Coronary artery (tissue), 2 donors: ENCODE results near the gene TGFBRAP1.

Source experiments
- DNase-seq: peaks from one replicate; pipeline ENCODE4 v3.0.0-alpha.2; 2017; ENCODE audit warnings: low spot score
- H3K27ac ChIP-seq, 2 donors: fragments of 200-600 bp; sonication (generic); one replicate each; pipeline ENCODE4 v1.5.1; 2016 to 2019
- H3K4me3 ChIP-seq: fragments of 200-600 bp; sonication (generic); 2 replicates; pipeline ENCODE4 v1.5.1; 2016; ENCODE audit warnings: mild to moderate bottlenecking, moderate library complexity
- CTCF ChIP-seq: fragments of 200-600 bp; sonication (generic); IDR thresholded peaks from one replicate; pipeline ENCODE4 v1.5.1; 2019; ENCODE audit warnings: antibody characterized with exemption

The TGFBRAP1 gene

GRCh38 chr2:105249891-105250290, 79.6 kb downstream of the TGFBRAP1 start:
- no peak for DNase-seq
- no peak for TF ChIP-seq CTCF
- Histone ChIP-seq H3K4me3 (no peak overlapping the region), H3K27ac (no peak overlapping the region)

GRCh38 chr2:105249181-105249580, 80.4 kb downstream of the TGFBRAP1 start:
- no peak for TF ChIP-seq CTCF

GRCh38 chr2:105248316-105249070, 81.0 kb downstream of the TGFBRAP1 start:
- Histone ChIP-seq H3K27ac (no peak overlapping the region), H3K4me3 (no peak overlapping the region)
- TF ChIP-seq CTCF, result no peak
- DNase-seq, result no peak

More at GRCh38 chr2:105249181-105249580, 80.4 kb downstream of the TGFBRAP1 start:
- H3K4me3 ChIP-seq, result no peak overlapping the region
- no peak overlapping the region for H3K27ac ChIP-seq
- no peak for DNase-seq

- no peak for DNase-seq
- H3K4me3 ChIP-seq, result no peak overlapping the region
- no peak overlapping the region for H3K27ac ChIP-seq
- TF ChIP-seq CTCF, result no peak
Observed at GRCh38 chr2:105244451-105244850, 85.1 kb downstream of the TGFBRAP1 start.

GRCh38 chr2:105243961-105244360, 85.6 kb downstream of the TGFBRAP1 start:
- no peak overlapping the region for H3K27ac ChIP-seq
- no peak for DNase-seq
- no peak for TF ChIP-seq CTCF

GRCh38 chr2:105242286-105242993, 87.1 kb downstream of the TGFBRAP1 start:
- no peak for DNase-seq
- H3K27ac ChIP-seq, result no peak overlapping the region
- no peak for TF ChIP-seq CTCF
- no peak overlapping the region for H3K4me3 ChIP-seq

More at GRCh38 chr2:105243961-105244360, 85.6 kb downstream of the TGFBRAP1 start:
- H3K4me3 ChIP-seq, result no peak overlapping the region

GRCh38 chr2:105241443-105241842, 88.1 kb downstream of the TGFBRAP1 start, which contains the start of gene GPR45:
Gene GPR45 (plus strand): TSS chr2:105241743. CDS start chr2:105241859, 116 bp downstream.
- no peak within 1 kb of the TSS for H3K4me3 ChIP-seq
- no peak within 1 kb of the TSS for H3K27ac ChIP-seq
- DNase-seq, result no peak
- TF ChIP-seq CTCF, result no peak
